ENCODE measurements around the gene MAB21L4.

The MAB21L4 gene

DNA sequence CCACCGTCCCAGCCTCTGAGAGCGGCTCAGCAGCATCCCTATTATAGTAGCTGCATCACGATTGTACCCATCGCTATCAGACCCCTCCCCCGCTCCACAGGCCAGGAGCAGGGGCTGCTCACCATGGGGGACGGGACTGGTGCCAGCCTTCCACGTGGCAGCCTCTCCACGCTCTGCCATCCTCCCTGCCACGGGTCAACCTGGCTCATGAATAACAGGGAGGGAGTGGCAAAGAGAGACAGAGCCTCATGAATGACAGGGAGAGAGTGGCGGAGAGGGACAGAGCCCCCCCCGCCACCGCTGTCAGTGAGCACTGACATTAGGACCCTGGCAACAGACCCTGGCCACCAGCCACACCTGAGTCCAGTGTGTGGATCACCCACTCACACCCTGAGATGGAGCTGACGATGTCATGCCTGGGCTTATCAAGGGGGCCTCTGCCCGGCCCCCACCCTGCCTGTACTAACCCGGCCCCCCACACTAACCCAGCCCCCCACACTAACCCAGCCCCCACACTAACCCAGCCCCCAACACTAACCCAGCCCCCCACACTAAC lies 27.1 kb upstream of the MAB21L4 start:
- peak; percentile 19 to 54 for DNase-seq

DNA sequence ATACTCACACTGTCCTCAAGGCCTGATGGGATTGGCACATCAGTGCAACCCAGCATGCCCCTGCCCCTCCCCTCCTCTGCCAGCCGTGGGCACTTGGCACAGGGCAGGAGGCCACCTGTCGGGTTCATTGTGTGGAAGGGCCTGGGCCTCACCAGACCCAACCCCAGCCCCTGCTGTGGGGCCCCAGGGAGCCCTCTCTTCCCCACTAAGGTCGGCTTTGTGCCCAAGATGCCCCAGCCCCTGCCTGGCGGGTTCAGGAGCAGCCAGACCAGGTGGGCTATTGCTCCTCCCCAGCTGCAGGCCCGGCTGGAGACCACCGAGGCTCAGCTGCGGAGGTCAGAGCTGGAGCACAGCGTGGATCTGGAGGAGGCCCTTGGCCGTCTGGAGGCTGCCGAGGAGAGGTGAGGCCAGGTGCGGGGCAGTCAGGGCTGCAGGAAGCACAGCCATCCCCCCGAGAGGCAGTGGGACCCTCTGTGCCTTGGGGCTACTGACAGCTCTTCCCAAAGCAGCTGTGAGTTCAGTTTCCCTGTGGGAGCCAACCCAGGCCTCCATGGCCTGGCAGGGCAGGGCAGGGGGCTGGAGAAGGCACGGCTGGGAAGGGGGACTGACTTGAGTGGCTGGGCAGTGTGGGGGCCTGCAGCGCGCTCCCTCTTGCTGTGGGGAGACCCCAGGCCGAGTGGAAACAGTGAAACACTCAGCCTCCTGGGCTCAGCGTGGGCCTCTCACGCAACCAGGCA lies 26.5 kb upstream of the MAB21L4 start:
- DNase-seq, result peak in 1 of 2 experiments; percentile 51

DNA sequence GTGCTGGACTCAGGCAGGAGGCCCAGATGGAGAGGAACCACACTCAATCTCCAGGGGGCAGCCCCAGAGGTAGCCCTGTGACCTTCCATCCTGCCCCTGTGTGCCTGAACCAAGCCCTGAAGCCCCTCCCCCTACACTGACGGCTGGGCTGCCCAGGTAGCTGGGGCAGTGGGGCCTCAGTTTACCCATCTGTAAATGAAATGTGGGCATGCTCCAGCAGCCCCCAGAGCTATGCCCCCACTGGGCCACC lies 26.0 kb upstream of the MAB21L4 start:
- DNase-seq, result no peak

DNA sequence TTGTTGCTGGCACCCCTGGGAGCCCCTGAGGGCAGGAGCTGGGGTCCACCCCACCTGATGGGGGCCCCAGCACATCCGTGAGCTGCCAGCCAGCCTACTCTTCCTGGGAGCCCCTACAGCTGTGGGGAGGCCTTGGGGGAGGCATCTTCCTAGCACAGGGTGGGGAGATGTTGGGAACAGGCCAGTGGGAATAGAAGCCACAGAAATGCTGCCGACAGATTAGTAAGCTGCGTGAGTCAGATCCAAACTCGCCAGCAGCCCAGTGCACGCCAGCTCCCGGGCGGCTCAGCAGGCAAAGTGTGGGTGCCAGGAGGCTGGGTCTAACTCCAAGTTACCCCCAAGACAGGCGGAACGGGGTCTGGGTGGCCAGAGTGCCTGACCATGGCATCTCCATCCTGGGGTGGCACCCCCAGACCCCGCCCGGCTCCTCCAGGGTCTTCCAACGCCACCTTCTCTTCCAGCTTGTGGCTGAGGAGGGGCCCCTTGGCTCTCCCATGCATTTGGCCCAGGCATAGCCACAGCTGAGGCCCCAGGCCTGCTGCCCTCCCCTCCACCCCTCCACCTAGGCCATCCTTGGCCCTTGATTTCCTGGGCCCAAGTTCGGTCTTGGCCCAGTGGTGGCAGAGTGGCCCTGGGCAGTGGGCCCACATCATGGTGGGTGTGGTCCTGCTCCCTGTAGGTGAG lies 25.5 kb upstream of the MAB21L4 start:
- no peak for DNase-seq

GRCh38 chr2:240920783-240921231 lies 24.9 kb upstream of the MAB21L4 start:
- no peak for DNase-seq

DNA sequence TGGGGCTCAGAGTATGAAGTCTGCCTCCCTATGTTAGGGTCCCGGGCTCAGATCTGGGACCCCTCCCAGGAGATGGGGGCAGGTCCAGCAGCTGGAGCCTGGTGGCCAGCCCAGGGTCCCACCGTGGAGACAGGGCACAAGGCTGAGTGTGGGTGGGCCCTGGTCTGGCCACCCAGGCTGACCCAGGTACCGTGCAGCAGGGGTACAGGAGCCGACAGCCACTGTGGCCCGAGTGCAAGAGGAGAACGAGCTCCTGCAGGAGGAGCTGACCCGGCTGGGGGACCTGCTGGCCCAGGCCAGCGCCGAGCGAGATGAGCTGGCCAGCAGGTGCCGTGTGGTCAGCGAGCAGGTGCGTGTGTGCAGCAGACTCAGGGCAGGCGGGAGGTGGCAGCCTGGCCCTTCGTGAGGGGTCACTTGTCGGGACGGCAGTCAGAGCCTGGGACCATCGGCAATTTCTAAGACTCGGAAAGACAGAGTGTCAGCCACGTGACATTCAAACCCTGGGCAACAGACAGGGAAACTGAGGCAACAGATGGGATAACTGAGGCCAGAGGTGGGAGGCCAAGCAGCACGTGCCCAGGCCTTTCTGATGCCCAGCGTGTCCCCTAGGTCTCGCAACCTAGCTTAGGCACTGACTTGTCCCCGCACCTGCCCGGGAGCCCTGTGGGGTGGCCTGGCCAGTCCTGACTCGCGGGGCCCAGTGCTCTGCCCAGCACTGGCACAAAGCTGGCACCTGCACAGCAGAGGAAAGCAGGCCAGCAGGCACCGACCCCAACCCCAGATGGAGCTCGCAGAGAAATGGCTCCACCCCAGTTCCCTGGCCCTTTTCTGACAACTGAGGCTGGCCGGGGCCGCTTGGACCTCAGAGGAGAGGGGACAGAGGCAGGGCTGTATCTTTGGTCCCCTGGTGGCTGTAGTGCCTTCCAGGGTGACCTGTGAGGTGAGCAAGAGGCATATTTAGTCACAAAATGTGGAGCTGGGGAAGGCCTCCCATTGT lies 24.1 kb upstream of the MAB21L4 start:
- no peak for DNase-seq

- no peak for DNase-seq
Observed at GRCh38 chr2:240919161-240919781, 23.3 kb upstream of the MAB21L4 start.

GRCh38 chr2:240918258-240919091 lies 22.5 kb upstream of the MAB21L4 start:
- no peak for DNase-seq

GRCh38 chr2:240917684-240918257 lies 21.8 kb upstream of the MAB21L4 start:
- DNase-seq, result no peak

- DNase-seq, result no peak
Observed at GRCh38 chr2:240917009-240917683, 21.2 kb upstream of the MAB21L4 start.

DNA sequence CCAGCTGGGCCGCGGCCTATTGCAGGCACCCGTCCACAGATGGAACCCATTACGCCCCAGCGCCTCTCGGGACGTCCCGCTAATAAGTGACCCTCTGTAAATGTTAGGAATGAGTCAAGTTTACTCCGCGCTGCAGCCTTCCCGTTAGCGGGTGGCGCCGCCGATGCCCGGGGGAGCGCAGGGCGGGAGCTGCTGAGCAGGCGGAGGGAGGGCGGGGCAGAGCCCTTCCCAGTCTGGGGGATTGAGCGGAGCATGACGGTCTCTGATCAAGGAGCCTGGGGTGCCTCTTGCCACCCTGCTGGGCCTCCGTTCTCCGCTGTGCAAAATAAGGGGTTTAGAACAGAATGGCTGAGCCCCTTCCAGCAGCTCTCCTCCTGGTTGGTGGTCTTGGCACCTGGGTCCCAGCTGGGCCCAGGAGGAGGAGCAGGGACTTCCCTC lies 20.6 kb upstream of the MAB21L4 start:
- DNase-seq, result no peak

- DNase-seq, result no peak
Observed at GRCh38 chr2:240915526-240916341, 19.8 kb upstream of the MAB21L4 start.

GRCh38 chr2:240914645-240915525 lies 18.9 kb upstream of the MAB21L4 start:
- DNase-seq, result no peak

GRCh38 chr2:240913810-240914644 lies 18.1 kb upstream of the MAB21L4 start:
- peak; percentile 45 to 52 for DNase-seq

DNA sequence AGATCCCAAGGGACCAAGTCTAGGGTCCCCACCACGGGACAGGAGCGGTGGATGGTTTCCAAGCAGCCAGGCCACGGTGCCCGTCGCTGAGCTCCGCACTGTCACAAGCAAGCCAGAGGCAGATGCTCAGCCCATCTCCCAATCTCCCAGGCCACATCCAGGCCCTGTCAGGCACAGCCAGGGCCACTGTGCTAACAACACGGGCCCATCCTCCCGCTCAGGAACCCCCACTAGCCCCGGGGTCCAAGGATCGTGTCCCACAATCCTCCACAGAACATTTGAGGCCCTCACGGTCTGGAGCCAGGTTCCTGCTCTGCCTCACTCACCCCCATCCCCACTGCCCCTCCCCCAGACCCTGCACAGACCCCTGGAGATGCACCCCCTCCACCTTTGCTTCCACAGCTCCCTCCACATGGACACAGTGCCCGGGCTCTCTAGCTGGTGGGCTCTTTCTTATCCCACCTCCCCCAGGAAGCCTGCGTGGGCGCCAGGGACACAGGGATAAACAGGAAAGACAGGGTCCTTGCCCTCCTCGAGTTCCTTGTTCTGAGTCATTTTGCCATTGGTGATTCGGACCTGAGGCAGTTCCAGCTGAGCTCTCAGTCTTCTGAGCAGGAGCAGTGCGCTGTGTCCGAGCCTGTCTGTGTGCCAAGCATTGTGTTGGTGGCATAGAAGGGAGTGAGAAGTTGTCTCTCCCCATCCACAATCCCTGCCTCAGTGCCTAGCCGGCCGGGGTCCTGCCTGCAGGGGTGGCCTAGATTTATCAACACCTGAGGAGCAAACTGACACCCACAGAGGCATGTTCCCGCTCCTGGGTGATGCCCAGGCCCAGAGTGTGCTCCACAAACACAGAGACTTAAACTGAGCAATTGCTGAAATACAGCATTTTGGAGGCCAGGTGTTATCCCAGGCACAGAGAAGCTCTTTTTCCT lies 17.2 kb upstream of the MAB21L4 start:
- DNase-seq, result no peak

DNA sequence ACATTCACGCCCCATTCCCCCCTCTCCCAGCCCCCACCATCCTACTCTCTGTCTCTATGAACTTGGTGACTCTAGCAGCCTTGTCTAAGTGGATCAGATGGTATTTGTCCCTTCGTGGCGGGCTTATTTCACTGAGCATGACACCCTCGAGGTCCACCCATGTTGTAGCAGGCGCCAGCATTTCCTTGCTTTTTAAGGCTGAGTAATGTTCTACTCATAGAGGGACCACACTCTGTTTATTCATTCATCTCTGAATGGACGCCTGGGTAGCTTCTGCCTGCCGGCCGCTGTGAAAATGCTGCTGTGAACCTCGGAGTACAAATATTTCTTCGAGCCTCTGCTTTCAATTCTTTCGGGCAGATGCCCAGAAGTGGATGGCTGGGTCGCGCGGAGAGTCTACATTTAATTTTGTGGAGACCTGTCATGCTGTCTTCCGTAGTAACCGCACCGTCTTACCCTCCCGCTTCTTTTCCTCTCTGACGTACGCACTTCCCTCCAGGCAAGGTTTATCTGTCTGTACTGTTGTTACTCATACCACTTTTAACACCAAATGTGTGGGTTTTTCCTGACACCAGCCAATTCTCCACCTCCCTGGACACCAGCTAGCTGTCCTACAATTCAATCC lies 15.8 kb upstream of the MAB21L4 start:
- no peak for DNase-seq

Data from NCI-H2081 (cell line).